HG03064 (cell line): ENCODE measurements around the gene PAOX.

Source experiments
- ATAC-seq: cut with Tn5 transposase; IDR thresholded peaks from one replicate; pipeline ENCODE4 v1.9.1; 2021; ENCODE audit warnings: low read depth; ENCODE audit not compliant: unreplicated experiment

Gene PAOX

DNA sequence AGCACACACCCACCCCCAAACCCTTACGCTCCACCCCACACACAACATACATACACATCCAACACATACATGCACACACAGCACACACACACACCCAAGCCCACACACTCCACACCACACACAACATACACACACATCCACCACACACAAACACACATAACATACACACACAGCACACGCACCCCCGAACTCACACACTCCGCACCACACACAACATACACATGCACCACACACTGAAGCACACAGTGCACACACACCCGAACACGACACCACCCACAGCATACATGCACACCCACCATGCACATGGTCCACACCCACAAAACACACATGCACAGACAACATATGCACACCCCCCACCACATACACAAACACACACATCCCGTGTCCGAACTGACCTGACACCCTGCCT lies 29.9 kb upstream of the PAOX start:
- no peak for ATAC-seq

DNA sequence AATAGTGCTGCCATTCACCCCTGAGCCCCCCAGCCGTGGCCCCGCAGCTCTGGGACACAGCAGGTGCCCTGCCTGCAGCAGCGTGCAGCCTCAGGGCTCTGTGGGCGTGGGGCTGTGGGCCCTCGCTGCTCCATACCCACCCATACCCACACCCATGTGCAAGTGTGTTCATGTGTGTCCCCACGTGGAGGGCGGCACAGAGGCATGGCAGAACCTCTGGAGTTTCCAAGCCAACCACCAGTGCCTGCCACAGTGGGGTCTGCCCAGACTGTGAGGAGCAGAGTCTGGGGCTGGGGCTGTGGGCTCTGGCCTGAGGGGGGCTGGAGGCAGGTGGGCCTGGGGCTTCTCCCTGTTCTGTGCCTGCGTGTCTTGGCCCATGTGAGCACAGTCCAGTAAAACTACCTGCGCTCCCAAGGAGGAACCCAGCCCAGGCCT lies 29.5 kb upstream of the PAOX start:
- no peak for ATAC-seq

DNA sequence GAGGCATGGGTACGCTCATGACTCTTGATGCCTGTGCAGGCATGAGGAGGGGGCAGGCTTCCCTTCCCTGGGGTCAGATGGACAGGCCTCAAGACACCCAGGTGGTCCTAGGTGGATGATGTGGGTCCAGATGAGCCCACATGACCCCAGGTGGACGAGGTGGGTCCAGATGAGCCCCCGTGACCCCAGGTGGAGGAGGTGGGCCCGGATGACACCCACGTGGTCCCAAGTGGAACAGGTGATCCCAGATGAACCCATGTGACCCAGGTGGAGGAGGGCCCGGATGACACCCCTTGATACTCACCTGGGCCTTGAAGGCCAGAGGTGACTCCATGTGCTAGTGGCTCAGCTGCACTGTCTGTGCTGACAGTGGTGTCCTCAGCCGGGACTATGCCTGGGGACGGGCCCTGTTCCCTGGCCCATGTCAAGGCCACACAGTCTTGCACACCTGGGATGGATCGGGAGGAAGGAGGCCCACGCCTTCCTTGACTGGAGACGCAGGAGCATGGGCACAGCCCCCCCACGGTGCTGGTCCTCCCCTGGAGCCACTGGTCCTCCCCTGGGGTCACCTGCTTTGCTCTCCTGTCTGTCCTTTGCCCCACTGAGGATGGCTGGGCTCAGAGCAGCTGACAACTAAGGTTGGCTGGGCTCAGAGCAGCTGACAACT lies 28.6 kb upstream of the PAOX start:
- no peak for ATAC-seq

DNA sequence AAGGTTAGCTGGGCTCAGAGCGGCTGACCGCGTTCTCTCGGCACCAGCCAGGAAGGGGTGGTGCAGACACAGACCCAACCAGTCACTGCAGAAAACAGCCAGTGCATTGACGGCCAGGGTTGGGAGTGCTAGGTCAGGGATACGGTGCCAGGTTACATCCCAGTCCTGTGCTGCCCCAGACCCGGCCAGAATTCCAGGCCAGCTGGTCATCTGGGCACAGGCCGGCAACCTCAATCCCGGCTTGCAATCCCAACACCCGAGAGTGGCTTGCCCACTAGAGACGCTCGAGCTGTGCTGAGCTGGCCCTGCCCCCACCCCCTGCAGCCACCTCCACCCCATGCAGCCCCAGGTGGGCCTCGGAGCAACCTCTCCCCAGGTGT lies 28.1 kb upstream of the PAOX start:
- ATAC-seq, result no peak

DNA sequence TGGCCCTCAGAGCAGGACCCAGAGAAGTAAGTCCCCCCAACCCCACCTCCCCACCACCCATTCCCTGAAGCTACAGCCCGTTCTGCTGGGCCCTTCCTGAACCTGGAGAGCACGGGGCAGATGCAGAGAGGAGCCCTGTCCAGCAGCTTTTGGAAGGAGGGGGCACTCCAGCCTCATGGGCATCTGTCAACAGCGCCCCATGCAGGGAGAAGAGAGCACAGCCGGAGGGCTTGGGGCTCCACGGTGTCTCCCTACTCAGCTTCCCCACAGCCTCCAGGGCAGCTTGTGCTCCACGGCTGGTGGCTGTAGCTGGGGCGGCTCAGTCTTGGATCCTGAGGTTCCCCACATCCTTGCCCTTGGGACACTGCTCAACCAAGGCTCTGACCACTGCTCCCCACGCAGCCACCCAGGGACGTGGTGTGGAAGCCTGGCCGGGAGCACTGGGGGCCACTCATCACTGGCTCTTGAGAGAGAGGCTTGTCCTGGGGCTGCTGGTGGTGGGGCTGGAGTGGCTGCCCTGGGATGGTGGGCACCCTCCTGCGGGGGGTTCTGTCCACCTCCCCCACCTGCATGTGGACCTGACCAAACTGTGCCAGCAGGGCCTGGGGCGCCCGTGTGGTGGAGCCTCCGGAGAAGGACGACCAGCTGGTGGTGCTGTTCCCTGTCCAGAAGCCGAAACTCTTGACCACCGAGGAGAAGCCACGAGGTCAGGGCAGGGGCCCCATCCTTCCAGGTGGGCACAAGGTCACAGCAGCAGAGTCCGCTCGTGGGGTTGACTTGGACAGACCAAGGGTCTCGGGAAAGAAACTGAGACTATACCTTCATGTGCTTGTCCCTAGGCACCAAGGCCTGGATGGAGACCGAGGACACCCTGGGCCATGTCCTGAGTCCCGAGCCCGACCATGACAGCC lies 27.4 kb upstream of the PAOX start:
- ATAC-seq, result no peak

DNA sequence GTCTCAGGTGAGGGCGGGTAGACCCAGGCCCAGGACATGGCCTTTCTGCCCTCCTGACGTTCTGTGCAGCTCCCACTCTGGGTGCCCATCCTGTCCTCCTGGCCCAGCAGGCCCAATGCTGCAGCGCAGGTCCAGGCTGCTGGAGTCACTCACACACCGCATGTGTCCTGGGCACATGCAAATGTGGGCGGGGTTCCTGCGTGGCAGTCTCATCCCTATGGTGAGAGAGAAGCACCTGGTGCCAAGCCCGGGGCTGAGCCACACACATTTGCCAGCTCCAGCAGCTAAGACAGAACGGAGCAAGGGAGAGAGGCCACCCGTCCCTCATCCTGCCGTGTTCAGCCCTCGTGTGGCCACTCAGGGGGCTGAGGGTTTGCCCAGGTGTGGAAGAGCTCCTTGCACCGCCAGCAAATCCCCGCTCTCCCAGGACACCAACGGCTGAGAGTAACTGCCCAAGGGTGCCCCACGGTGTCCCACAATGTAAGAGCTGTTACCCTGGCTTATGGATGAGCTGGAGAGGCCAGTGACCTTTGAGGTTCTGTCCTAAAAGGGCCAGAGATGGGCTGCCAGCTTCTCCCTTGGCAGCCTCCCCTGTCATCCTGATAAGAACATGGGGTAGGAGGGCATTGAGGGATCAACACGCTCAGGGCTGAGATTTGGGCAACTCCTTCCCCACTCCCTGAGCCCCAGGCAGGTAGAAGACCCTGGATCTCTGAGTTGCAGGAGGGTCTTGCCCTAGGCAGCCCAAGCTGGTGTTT lies 25.7 kb upstream of the PAOX start:
- ATAC-seq, result no peak

DNA sequence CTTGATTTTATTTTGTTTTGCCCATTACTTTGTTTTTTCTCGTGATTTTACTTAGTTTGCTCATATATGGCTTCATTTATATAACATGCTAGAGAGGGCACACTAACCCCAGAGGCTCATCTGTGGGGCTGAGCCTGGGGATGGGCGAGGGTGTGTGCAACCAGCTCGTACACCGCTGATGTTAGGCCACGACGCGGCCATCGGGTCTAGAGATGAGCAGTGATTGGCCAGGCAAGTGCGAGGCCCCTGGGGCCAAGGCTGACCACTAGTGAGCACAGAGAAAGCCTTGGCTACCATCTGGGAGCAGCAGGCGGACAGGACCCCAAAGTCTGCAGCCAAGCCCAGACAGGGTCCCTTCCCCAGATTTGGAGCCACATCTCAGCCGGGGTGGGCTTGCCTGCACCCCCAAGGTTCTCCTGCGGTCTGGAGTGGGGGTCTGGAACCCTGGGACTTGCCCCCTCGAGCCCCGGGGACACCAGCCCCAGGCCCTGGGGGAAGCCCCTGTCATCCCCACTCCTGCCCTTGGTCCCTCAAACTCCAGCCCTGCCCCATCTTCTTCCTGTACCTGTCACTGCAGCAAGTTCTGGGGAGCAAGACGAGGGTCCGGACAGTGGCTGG lies 25.0 kb upstream of the PAOX start:
- no peak for ATAC-seq

DNA sequence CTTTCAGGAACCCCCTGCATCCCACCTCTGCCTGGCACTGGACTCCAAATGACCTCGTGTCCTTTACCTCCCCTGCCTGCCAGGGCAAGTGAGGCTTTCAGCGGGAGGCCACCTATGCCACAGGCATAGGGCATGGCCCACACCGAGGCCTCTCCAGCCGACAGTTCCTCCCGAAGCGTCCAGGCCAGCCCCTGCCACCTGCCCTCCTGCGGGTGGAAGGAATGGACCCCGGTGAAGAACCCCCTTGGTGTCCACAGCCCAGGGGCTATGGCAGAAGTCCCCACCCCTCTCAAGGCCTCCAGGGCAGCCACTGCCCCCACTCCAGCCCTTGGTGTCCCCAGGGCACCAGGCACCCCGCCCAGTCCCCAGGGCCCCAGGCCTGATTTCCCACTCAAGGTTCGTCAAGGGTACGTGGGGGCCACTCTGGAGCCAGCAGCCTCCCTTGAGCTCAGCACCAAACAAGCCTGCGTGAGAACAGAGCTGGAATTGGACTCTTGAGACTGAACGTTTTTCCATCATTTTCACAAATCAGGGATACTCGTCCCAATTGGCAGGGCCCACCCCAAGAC lies 24.3 kb upstream of the PAOX start:
- ATAC-seq, result no peak

DNA sequence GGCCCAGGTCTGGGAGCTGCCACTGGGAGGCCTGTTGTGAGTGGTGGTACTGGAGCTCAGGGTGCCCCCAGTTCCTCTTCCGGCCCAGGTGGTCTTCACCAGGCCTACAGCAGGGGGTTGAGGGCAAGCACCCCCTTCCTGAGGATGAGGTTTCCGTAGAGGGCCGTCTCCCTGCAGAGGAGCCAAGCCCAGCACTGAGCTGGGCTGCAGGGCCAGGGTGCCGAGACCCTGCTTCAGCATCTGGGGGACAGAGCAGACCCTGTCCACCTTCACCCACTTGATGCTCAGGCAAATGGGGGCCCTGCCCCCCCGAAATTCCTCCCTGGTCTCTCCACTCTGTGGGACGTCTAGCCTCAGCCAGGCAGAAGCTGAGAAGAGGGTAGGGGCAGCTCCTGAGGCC lies 23.8 kb upstream of the PAOX start:
- no peak for ATAC-seq

DNA sequence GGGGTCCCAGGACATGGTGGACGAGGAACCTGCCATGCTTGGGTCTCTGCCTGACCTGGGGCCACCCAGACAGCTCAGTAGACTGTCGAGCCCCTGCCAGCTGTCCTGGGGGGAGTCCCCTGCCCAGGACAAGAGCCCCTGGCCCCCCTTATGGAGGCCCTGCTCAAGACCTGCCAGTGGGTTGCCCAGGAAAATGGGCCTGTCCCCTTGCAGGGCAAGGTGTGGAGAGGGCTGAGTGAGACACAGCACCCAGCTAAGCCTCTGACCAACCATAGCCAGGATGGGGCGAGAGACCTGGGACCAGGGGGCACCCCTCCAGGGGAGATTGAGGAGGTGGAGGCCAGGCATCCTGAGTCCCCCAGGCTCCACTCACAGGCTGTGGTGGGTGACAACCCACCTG lies 23.1 kb upstream of the PAOX start:
- no peak for ATAC-seq

DNA sequence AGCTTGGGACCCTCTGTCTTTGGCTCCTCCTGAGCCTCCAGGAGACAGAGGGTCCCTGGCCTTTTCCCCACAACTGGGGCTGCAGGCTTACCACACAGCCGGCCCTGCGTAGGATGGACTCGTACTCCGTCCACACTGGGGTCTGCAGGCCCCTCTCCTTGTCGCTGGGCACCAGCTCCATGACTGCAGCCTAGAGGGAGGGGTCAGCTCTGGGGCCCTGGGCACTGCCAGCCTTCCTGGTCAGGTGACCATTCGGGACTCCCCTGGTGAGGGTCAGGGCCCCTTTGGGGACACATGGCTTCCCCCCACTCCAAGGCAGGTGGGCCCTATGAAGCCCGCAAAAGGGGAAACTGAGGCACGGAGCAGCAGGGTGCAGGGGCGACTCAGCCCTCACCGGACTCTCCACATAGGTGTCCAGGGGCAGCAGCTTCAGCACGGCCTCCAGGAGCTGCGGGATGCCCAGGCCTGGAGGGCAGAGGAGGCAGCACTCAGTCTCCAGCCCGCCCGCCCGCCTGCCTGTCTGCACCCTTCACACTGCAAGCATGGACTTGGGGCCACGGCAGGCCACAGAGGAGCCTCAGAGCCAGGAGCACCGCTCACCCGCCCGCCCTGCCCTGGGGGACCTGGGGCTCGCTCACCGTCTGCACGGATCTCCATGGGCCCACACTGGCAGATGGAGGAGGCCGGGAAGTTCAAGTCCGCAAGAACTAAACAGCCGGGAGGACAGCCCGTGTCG lies 22.3 kb upstream of the PAOX start:
- ATAC-seq, result no peak

DNA sequence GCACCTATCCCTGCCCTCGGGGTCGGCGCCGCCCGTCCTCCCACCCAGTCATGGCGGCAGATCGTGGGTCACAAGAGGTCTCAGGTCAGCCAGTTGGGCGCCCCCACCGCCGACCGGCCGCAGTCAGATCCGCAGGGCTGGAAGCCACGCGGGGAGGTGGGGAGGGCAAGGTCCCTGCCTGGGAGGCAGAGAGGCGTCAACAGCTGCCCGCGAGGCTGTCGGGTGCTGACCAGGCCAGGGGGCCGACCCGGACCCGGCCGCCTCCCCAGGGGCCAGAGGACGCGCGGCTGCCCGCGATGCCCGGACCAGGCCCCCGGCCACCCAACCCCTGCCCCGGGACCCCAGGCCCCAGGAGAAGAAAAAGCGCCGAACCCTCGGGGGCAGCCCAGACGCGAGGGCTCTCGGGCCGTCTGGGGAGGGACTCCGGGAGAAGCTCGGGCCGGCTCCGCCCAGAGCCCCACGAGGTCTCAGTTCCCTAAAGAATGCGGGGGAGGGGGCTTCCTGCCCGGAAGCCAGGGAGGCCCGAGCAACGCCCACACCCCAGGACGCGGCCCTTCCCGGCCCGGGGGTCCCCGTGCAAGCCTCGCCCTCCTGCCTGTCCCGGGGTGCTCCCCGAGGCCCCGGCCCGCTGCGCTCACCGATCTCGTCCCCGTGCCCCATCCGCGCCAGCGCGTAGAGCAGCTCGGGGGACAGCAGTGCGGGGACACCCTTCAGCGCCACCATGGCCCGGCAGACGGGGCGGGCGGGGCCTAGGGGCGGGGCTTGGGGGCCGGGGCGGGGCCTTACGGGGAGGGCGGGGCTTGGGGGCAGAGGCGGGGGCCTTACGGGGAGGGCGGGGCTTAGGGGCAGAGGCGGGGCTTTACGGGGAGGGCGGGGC lies 21.5 kb upstream of the PAOX start, which contains the start of gene FUOM:
FUOM (minus strand) TSS at position 735 of the 877 bp plus-strand sequence; CDS start at position 723, 12 bp downstream.
- peak; percentile 63 for ATAC-seq

DNA sequence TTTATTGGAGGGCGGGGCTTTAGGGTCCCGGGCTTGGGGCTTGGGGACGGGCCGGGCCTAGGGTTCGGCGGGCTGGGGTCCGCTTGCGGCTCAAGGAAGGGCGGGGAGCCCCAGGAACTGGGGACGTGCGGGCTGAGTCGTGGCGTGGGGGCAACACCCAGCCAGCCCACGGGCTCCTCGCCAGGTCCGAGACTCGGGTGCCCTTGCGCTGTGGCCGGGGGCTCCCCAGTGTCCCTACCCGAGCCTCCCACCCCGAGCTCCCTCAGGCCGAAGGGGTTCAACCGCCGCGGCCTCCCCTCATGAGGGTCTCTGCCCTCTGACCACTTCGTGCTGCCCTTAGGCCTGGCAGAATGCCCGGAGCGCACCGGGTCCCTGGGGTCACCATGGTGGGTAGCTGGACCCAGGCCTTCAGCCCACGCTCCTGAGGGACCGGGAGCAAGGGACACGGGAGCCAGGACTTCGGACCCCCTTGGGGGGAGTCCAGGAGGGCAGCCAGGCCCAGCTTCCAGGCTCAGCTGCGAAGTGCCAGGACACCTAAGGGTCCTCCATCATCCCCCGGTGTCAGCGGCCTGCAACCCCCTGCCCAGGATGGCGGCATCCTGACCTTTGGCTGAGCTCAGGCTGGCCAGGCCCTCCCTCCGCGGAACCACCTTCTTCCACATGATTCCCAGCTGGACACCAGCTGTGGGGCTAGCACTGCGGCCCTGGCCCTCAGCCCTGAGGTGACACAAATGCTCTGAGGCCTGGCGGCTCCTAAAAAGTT lies 20.7 kb upstream of the PAOX start:
- ATAC-seq, result no peak

DNA sequence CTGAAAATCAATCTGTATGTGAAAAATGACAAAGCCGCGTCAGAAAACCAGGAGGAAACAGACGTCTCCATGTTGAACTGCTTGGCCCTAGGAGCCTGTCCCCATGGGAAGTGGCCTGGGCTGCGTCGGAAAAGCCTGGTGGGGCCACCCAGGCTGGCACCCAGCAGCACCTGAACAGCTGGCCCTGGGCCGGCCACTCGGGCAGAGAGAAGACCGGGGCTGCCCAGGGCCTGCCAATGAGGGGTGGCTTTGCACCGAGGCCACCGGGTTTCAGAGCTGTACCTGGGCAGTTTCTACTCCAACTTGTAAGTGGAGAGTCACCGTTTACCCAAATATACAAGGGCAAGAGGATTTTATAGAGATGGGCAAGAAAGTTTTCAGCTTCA lies 20.1 kb upstream of the PAOX start:
- no peak for ATAC-seq

DNA sequence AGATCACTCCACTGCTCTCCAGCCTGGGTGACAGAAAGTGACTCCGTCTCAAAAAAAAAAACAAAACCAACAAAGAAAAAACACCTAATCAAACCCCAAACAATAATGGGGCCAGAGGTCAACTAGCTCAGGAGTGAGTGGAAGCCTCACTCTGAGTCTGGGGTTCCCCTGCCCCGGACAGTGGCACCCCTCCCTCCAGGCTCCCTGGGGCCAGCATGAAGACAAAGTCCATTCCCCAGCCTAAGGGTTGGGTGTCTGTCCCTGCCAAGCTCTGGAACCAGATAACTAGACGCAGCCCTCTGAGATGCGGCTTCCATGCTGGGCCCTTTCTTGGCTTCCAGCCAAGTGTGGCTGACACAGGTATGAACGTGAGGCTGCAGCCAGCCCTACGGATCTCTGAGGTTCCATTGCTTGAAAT lies 19.5 kb upstream of the PAOX start:
- no peak for ATAC-seq

DNA sequence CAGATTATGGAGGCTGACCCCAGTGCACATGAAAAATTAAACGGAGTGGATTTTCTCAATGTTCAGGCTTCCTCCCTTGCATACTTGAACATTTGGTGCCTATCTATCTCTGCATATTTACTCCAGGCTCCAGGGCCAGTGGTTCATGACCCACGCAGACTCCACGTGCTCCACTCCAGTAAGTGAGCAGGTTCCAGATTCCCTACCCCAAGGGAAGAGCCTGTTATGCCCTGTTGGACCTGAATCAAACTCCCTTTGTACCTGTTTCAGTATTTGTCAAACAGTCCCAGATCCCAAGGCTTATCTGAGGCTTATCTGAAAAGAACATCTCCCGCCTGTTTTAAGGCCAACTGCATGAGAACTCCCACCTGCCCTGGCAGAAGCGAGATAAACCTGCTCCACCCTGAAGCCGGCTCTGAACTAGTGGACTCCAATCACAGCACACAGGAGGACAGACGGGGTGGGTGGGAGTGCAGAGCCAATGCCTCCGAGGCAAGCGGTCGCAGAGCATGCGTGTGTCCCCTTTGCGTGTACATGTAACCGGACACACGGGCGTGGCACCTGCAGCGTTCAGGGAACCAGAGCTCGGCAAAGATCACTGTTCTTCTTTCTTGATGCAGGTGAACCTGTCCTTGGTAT lies 19.0 kb upstream of the PAOX start:
- ATAC-seq, result no peak

DNA sequence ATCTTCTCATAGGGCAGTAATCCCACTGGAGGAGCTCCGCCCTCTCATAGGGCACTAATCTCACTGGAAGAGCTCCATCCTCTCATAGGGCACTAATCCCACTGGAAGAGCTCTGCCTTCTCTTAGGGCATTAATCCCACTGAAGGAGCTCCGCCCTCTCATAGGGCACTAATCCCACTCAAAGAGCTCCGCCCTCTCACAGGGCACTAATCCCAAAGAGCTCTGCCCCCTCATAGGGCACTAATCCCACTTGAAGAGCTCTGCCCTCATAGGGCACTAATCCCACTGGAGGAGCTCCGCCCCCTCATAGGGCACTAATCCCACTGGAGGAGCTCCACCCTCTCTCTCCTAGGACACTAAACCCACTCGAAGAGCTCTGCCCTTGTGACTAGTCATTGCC lies 17.8 kb upstream of the PAOX start:
- no peak for ATAC-seq
